ENCODE results near the gene NR0B1.

- TF ChIP-seq SUZ12 (IDR thresholded peaks at IDR 0.05; ENCODE audit: extremely low read depth, insufficient read depth, insufficient read length) (no peak), YY1 (IDR thresholded peaks at IDR 0.05; ENCODE audit: insufficient read depth, insufficient read length) (no peak), ZNF274 (IDR thresholded peaks at IDR 0.05; ENCODE audit: low read depth, low read length) (no peak)
Measured at GRCh38 chrX:30313322-30313721, 4.1 kb upstream of the NR0B1 start.

Data from NT2/D1 (cell line).